HepG2 (cell line): ENCODE data around the gene MS4A15. TPM values are rescaled to one million over a fixed set of nuclear protein-coding genes. Genes with fewer than 3 reads are reported as not detected.

Experiments used
- ATAC-seq: fragments of 200-7000 bp; cut with Tn5 transposase; 3 replicates; pipeline ENCODE4 v1.9.1; 2020; ENCODE audit warnings: mild to moderate bottlenecking, moderate library complexity
- BruUV-seq: library from RNA; stranded (reverse); fragments of 400-500 nt; replicated peaks from 2 replicates; lab custom pipeline; 2021; lab: Mats Ljungman, UMichigan
- CTCF ChIA-PET: fragments of 300-600 bp; formaldehyde crosslinking; extraction: SDS; loops from one replicate; lab custom pipeline; 2021; ENCODE audit warnings: low total read pairs, inconsistent platforms, low intra/inter-chr PET ratio; lab: Yijun Ruan, JAX
- POLR2A ChIA-PET: fragments of 350-600 bp; sonication (Branson Sonifier 250); formaldehyde crosslinking; loops from one replicate; lab custom pipeline; 2020; ENCODE audit warnings: antibody characterized with exemption, inconsistent platforms; lab: Yijun Ruan, JAX
- DNase-seq: peaks from one replicate; pipeline ENCODE4 v3.0.0-alpha.2; 2015; ENCODE audit warnings: low spot score
- FAIRE-seq: peaks from 3 replicates; lab custom pipeline; 2011; peaks lifted over from hg19 to GRCh38; lab: Jason Lieb, UNC
- H2AFZ ChIP-seq: one replicate; pipeline ENCODE4 v1.6.1; 2011; ENCODE audit warnings: low read length, inconsistent platforms
- H3K27ac ChIP-seq: fragments of 300-600 bp; 3 replicates; pipeline ENCODE4 v1.8.0; 2011; ENCODE audit warnings: mixed run types, mild to moderate bottlenecking, mixed read lengths, low read length, inconsistent platforms; ENCODE audit not compliant: insufficient read depth; ENCODE audit errors: extremely low read length
- H3K27me3 ChIP-seq, 2 experiments: fragments of 200-600 bp in 1 of 2; 2 replicates in 1 of 2; 3 replicates in 1 of 2; pipeline versions ENCODE4 v1.6.0 to v1.8.0; 2011; ENCODE audit warnings: low read length in 2 of 2, mild to moderate bottlenecking in 2 of 2, moderate library complexity in 2 of 2, inconsistent platforms in 1 of 2; ENCODE audit not compliant: insufficient read depth in 2 of 2, control insufficient read depth in 1 of 2
- H3K36me3 ChIP-seq, 2 experiments: fragments of 200-600 bp in 1 of 2; replicated peaks in 1 of 2; 2 replicates in 1 of 2; 3 replicates in 1 of 2; pipeline versions ENCODE4 v1.5.1 to v1.8.0; 2011; ENCODE audit warnings: low read length in 2 of 2, inconsistent platforms in 1 of 2; ENCODE audit not compliant: insufficient read depth in 2 of 2, control insufficient read depth in 1 of 2
- H3K4me1 ChIP-seq: 2 replicates; pipeline ENCODE4 v1.5.1; 2012; ENCODE audit warnings: low read length, inconsistent platforms; ENCODE audit not compliant: insufficient read depth
- H3K4me2 ChIP-seq: 2 replicates; pipeline ENCODE4 v1.6.0; 2011; ENCODE audit warnings: low read depth, low read length, inconsistent platforms
- H3K4me3 ChIP-seq, 3 experiments: fragments of 200-600 bp in 1 of 3; sonication (generic), shearing (Covaris generic) in 1 of 3; replicated peaks in 1 of 3; 2 replicates each; pipeline ENCODE4 v1.5.1; 2011 to 2016; ENCODE audit warnings: low read length in 3 of 3, inconsistent platforms in 2 of 3, low read depth in 2 of 3, mild to moderate bottlenecking in 2 of 3, control low read depth in 1 of 3, mixed read lengths in 1 of 3; ENCODE audit not compliant: insufficient read depth in 1 of 3
- H3K79me2 ChIP-seq: one replicate; pipeline ENCODE4 v1.6.1; 2011; ENCODE audit warnings: low read length, inconsistent platforms; ENCODE audit not compliant: insufficient read depth
- H3K9ac ChIP-seq: 2 replicates; pipeline ENCODE4 v1.6.0; 2011; ENCODE audit warnings: mild to moderate bottlenecking, low read depth, low read length, inconsistent platforms; ENCODE audit not compliant: insufficient read depth
- H3K9me3 ChIP-seq: 2 replicates; pipeline ENCODE4 v1.5.1; 2012; ENCODE audit warnings: mild to moderate bottlenecking, low read length
- H4K20me1 ChIP-seq: 2 replicates; pipeline ENCODE4 v1.6.0; 2011; ENCODE audit warnings: inconsistent platforms, mild to moderate bottlenecking, low read length, moderate library complexity; ENCODE audit not compliant: insufficient read depth
- SNAPC5 ChIP-seq: sonication (generic); formaldehyde crosslinking; IDR thresholded peaks from 2 replicates; pipeline ENCODE4 v1.8.1; 2023; ENCODE audit warnings: mild to moderate bottlenecking, missing genetic modification reagents, borderline replicate concordance
- ZBTB37 ChIP-seq: sonication (generic); formaldehyde crosslinking; IDR thresholded peaks from 2 replicates; pipeline ENCODE4 v1.4.0; 2020; ENCODE audit warnings: mild to moderate bottlenecking, missing genetic modification reagents
- ZNF331 ChIP-seq: sonication (generic); formaldehyde crosslinking; IDR thresholded peaks from 2 replicates; pipeline ENCODE4 v1.4.0; 2020; ENCODE audit warnings: missing genetic modification reagents
- ZNF646 ChIP-seq: sonication (generic); formaldehyde crosslinking; IDR thresholded peaks from 2 replicates; pipeline ENCODE4 v1.9.0; 2021; ENCODE audit warnings: mild to moderate bottlenecking, missing genetic modification reagents
- WGBS: methylation state at CpG from one replicate; pipeline ENCODE4 v1.1.6; 2017; ENCODE audit warnings: low lambda C conversion rate; 5-methylcytosine and 5-hydroxymethylcytosine counted together
- in situ Hi-C: cut with HindIII; loops from 2 replicates; pipeline ENCODE4 v1.10.0; 2017; ENCODE audit warnings: low pct_unique_long_range_greater_than_20kb; ENCODE audit not compliant: extremely low pct_ligation_motif_present
- intact Hi-C: fragments of 100-400 bp; cut with micrococcal nuclease; formaldehyde crosslinking; loops from one replicate; pipeline ENCODE4 v1.10.0; 2022; ENCODE audit not compliant: unreplicated experiment
- polyA plus RNA-seq, 8 experiments: library from polyadenylated mRNA; depleted of rRNA in 3 of 8; stranded (reverse) in 7 of 8; unstranded in 1 of 8; fragments of >200 nt; fragmentation: Illumina TruSeq in 4 of 8; extraction: Trizol in 4 of 8; gene quantifications; 2 replicates each; pipeline versions ENCODE4 v1.2.1 to v1.2.3, GENCODE V29; 2011 to 2016; ENCODE audit warnings: low read depth in 4 of 8, missing spikeins in 1 of 8, mixed read lengths in 1 of 8; ENCODE audit not compliant: insufficient read depth in 1 of 8
- total RNA-seq, 5 experiments: library from RNA; depleted of rRNA; stranded (reverse); fragments of >200 nt; fragmentation: Illumina TruSeq; extraction: Trizol; gene quantifications; 2 replicates each; pipeline ENCODE4 v1.2.3, GENCODE V29; 2016; ENCODE audit warnings: low read depth in 1 of 5

Gene MS4A15
- total and polyA plus RNA-seq, 2 of the 13 experiments (the other 11 are each of a cell fraction or from before 2014, with no cell fraction given) = not detected

GRCh38 chr11:60768202-60768601 lies 11.5 kb downstream of the MS4A15 start:
- no TSS peak for BruUV-seq
- Histone ChIP-seq H3K27me3 (peaks cover 0 to 36% of the 10 kb centered on the region in 2 experiments; a peak in 2 of 5 replicates), H3K79me2 (no peaks in the 10 kb centered on the region), H3K4me3 (no peak overlapping the region), H2AFZ (no peak overlapping the region), H3K27ac (no peak overlapping the region), H3K4me2 (no peak overlapping the region), H3K9me3 (no peaks in the 10 kb centered on the region), H3K4me1 (no peaks in the 10 kb centered on the region), H3K36me3 (no peaks in the 10 kb centered on the region), H4K20me1 (no peaks in the 10 kb centered on the region), H3K9ac (no peak overlapping the region)
- 51% methylated on average over 6 of the region's 8 CpGs for WGBS
- FAIRE-seq (no peak), DNase-seq (no peak), ATAC-seq (no peak)
- POLR2A ChIA-PET = no interaction called here
- in situ Hi-C loops = no loop called here
- CTCF ChIA-PET = no interaction called here
- intact Hi-C loops = no loop called here
- TF ChIP-seq SNAPC5 = no peak
- TF ChIP-seq ZNF331 (CRISPR knock-in tag) = no peak
- TF ChIP-seq ZNF646 (CRISPR knock-in tag) = no peak
- no peak for TF ChIP-seq ZBTB37 (CRISPR knock-in tag)
